Measurements from ENCODE around the gene SAMD5.

DNA sequence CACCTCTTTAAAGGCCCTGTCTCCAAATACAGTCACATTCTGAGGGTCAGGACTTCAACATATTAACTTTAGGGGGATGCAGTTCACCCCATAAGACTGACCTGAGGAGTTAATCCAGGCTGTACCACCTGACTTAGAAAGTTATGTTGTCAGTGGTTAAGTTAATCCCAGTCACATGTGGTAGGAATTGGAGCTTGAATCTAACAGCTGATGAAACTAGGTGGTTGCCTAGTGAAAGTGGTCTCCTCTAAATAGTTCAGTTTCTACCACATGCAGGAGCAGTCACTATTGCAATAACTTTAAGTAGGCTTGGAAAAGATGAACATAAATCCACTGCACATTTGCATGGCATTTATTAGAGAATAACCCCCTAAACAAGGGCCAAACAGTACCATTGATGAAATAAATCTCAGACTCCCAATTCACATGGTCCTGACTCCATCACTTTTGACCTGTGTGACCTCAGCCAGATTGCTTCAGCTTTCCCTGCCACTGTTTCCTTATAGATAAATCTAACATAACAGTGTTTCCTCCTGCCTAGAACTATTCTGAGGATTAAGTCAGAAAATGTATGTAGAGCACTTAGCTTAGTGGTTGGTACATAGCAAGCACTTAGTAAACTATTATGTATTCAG is 20.1 kb downstream of the SAMD5 start:
- no peak for TF ChIP-seq CTCF (conservative IDR thresholded peaks at IDR 0.05; ENCODE audit: low read depth, low read length)
- TF ChIP-seq EZH2 (IDR thresholded peaks at IDR 0.05; ENCODE audit: borderline replicate concordance, low read depth, low read length, poor library complexity, severe bottlenecking): no peak
